ENCODE measurements around the gene CAPN11. TPM values are rescaled to one million over a fixed set of nuclear protein-coding genes. Genes with fewer than 3 reads are reported as not detected.
"Not testable (repeated sequence)": the region's sequence is repeated elsewhere in the genome, so short reads cannot be mapped to it uniquely, and the experiment has no call there.

Gene CAPN11
- polyA plus RNA-seq, 3 donors: 0.09 to 0.27 (median 0.13) TPM

GRCh38 chr6:44228031-44228430 is 69.4 kb downstream of the CAPN11 start:
- DNase-seq: no peak

- DNase-seq: no peak
Measured at GRCh38 chr6:44228433-44228832, 69.8 kb downstream of the CAPN11 start.

DNA sequence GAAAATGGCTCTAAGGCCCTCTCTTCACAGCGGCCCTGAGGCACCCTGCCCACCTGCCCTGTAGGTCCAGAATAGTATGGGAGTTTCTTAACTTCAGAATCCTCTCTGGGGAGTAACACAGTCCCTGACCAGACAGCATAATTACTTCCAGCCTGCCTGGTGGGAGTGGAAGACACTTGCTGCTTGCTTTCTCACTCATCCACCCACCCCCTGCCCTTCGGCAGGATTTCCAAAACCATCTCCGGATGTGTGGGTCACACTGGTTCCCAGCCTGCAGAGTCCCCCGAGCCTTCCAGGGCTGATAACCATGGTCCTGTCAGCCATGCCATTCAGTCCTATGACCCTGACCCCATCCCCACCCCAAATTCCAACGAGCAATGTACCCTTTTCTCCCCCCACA is 70.2 kb downstream of the CAPN11 start:
- DNase-seq: no peak

- no peak for DNase-seq
Measured at GRCh38 chr6:44229376-44230033, 70.9 kb downstream of the CAPN11 start.

DNA sequence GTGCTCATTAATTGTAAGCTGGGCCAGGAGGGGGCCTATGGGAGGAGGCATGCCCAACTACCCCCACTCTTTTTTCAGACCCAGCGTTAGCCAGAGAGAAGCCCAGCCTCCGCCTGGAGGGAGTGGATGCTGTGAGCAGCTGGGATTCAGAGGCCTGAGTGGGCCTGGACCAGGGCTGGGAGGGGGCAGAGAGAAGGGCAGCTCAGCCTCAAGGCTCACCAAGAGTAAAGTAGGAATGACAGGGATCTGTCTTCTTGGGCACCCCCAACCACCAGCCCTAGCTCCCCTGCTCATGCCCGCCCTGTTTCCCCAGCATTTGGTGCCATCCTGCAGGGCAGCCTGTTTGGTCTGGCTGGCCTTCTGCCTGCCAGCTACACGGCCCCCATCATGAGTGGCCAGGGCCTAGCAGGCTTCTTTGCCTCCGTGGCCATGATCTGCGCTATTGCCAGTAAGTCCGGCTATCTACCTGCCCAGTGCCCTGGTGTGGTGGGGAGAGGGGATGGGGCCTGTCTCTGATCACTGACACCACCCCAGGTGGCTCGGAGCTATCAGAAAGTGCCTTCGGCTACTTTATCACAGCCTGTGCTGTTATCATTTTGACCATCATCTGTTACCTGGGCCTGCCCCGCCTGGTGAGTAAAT is 71.5 kb downstream of the CAPN11 start:
- DNase-seq: no peak

- not testable (repeated sequence) for DNase-seq
Measured at GRCh38 chr6:44231426-44231825, 72.8 kb downstream of the CAPN11 start.

GRCh38 chr6:44232676-44233566 is 74.3 kb downstream of the CAPN11 start:
- DNase-seq: no peak

DNA sequence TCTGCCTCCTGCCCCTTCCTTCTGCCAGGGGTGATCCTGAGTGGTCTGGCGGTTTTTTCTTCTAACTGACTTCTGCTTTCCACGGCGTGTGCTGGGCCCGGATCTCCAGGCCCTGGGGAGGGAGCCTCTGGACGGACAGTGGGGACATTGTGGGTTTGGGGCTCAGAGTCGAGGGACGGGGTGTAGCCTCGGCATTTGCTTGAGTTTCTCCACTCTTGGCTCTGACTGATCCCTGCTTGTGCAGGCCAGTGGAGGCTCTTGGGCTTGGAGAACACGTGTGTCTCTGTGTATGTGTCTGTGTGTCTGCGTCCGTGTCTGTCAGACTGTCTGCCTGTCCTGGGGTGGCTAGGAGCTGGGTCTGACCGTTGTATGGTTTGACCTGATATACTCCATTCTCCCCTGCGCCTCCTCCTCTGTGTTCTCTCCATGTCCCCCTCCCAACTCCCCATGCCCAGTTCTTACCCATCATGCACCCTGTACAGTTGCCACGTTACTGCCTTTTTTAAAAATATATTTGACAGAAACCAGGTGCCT is 75.0 kb downstream of the CAPN11 start:
- DNase-seq: no peak

Other genes starting within 250 kb of the CAPN11 start
- gene MRPL14, start 31.4 kb upstream of the CAPN11 start, polyA plus RNA-seq (ENCODE audit: insufficient read length in 3 of 3): 10 to 100 TPM; 43.3 to 57.6 (median 54.9) TPM
- 10 to 100 TPM; 38.0 to 39.1 (median 38.3) TPM for gene TMEM63B, start 31.3 kb upstream of the CAPN11 start, polyA plus RNA-seq (ENCODE audit: insufficient read length in 3 of 3)
- gene MYMX, start 58.1 kb downstream of the CAPN11 start, polyA plus RNA-seq (ENCODE audit: insufficient read length in 3 of 3): under 1 TPM; 0.57 to 0.83 (median 0.65) TPM
- gene SLC29A1, start 64.8 kb downstream of the CAPN11 start, polyA plus RNA-seq (ENCODE audit: insufficient read length in 3 of 3): 10 to 100 TPM; 34.0 to 38.5 (median 35.8) TPM
- 1,000 to 10,000 TPM; 1,061 to 1,256 (median 1,145) TPM for gene HSP90AB1, start 88.3 kb downstream of the CAPN11 start, polyA plus RNA-seq (ENCODE audit: insufficient read length in 3 of 3)
- gene SLC35B2, start 98.7 kb downstream of the CAPN11 start, polyA plus RNA-seq (ENCODE audit: insufficient read length in 3 of 3): 10 to 100 TPM; 51.6 to 61.7 (median 55.8) TPM
- gene NFKBIE, start 106.7 kb downstream of the CAPN11 start, polyA plus RNA-seq (ENCODE audit: insufficient read length in 3 of 3): 10 to 100 TPM in 2 of 3 donors, 1 to 10 TPM in 1; 9.6 to 12.8 (median 12.1) TPM
- gene TMEM151B, start 111.6 kb downstream of the CAPN11 start, polyA plus RNA-seq (ENCODE audit: insufficient read length in 3 of 3): 1 to 10 TPM in 2 of 3 donors, under 1 TPM in 1; 0.94 to 1.2 (median 1.0) TPM
- 10 to 100 TPM; 17.0 to 21.9 (median 19.5) TPM for gene AARS2, start 154.5 kb downstream of the CAPN11 start, polyA plus RNA-seq (ENCODE audit: insufficient read length in 3 of 3)
- not detected for gene SPATS1, start 183.8 kb downstream of the CAPN11 start, polyA plus RNA-seq (ENCODE audit: insufficient read length in 3 of 3)
- 10 to 100 TPM; 35.4 to 40.1 (median 37.4) TPM for gene CDC5L, start 228.9 kb downstream of the CAPN11 start, polyA plus RNA-seq (ENCODE audit: insufficient read length in 3 of 3)